Activated CD4-positive, alpha-beta T cell treated with anti-CD3 and anti-CD28 coated beads, Interleukin-2, amount 10 ng/mL, durations not matched to agents 24 days and 14 days (primary cell): ENCODE measurements around the gene NUDT4. TPM values are rescaled to one million over a fixed set of nuclear protein-coding genes. Genes with fewer than 3 reads are reported as not detected.

Experiments
- DNase-seq: peaks from one replicate; pipeline ENCODE4 v3.0.0; 2022
- H3K27ac Mint-ChIP-seq: one replicate; pipeline ENCODE4 v1.8.0; 2022; ENCODE audit warnings: mild to moderate bottlenecking, mixed read lengths
- H3K27me3 Mint-ChIP-seq: one replicate; pipeline ENCODE4 v1.8.0; 2022; ENCODE audit warnings: mixed read lengths
- H3K36me3 Mint-ChIP-seq: one replicate; pipeline ENCODE4 v1.8.0; 2022; ENCODE audit warnings: low read depth, mild to moderate bottlenecking, mixed read lengths
- H3K4me1 Mint-ChIP-seq: one replicate; pipeline ENCODE4 v1.8.0; 2021; ENCODE audit warnings: mixed read lengths
- H3K4me3 Mint-ChIP-seq: one replicate; pipeline ENCODE4 v1.8.0; 2022; ENCODE audit warnings: mild to moderate bottlenecking, moderate library complexity, mixed read lengths
- H3K9me3 Mint-ChIP-seq: one replicate; pipeline ENCODE4 v1.8.0; 2021; ENCODE audit warnings: mixed read lengths
- intact Hi-C: fragments of 100-400 bp; cut with micrococcal nuclease; formaldehyde crosslinking; loops from one replicate; pipeline ENCODE4 v1.15.1; 2023
- total RNA-seq: library from RNA; stranded (reverse); gene quantifications from 2 replicates; pipeline ENCODE4 v1.2.3, GENCODE V29; 2022

NUDT4 gene
- total RNA-seq = 86.6 and 94.5 TPM in 2 replicates

- Mint-ChIP-seq H3K36me3 (peaks cover 10% of the 10 kb centered on the region), H3K27me3 (peaks cover 1% of the 10 kb centered on the region), H3K4me3 (peak within 1 kb of the TSS; percentile 100), H3K27ac (peak within 1 kb of the TSS; percentile 100), H3K9me3 (no peaks in the 10 kb centered on the region), H3K4me1 (peaks cover 29% of the 10 kb centered on the region)
- intact Hi-C loops = loop anchor here (2.0 to 5.0 kb wide), 4 partner anchors 39 to 450 kb away; partner anchors contain the start of gene EEA1
- DNase-seq = peak; percentile 99
These were observed at the start of gene NUDT4 for GRCh38 chr12:93377252-93378195. TSS of gene NUDT4 (plus strand) at chr12:93377925. CDS start at chr12:93378323, 398 bp downstream.

DNA sequence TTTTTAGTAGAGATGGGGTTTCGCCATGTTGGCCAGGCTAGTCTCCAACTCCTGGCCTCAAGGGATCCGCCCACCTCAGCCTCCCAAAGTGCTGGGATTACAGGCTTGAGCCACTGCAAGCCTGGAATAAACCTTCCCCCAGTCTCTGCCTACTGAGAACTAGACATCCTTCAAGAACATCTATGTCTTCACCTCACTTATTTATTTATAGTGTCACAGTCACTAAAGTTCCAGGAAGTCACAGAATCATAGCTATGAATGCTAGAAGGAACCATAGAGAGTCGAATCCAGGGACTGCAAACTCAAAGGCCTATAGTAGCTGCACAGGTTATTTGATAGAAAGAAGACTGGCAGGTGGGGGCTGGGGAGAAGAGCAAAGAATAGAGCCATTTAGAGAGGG, 44.7 kb upstream of the NUDT4 start:
- Mint-ChIP-seq H3K36me3 (no peaks in the 10 kb centered on the region), H3K9me3 (no peaks in the 10 kb centered on the region)
- DNase-seq = no peak

GRCh38 chr12:93333828-93334227, 43.9 kb upstream of the NUDT4 start:
- Mint-ChIP-seq H3K4me3 (no peak overlapping the region), H3K27me3 (peaks cover 3% of the 10 kb centered on the region), H3K36me3 (no peaks in the 10 kb centered on the region), H3K4me1 (no peaks in the 10 kb centered on the region), H3K9me3 (no peaks in the 10 kb centered on the region), H3K27ac (no peak overlapping the region)
- no peak for DNase-seq
- intact Hi-C loops = no loop called here

More for the DNA sequence above, 44.7 kb upstream of the NUDT4 start:
- Mint-ChIP-seq H3K27ac (no peak overlapping the region), H3K27me3 (peaks cover 3% of the 10 kb centered on the region), H3K4me1 (no peaks in the 10 kb centered on the region), H3K4me3 (no peak overlapping the region)
- intact Hi-C loops = no loop called here

GRCh38 chr12:93335603-93336162, 42.0 kb upstream of the NUDT4 start:
- H3K27me3 Mint-ChIP-seq = peaks cover 3% of the 10 kb centered on the region
- intact Hi-C loops = no loop called here
- H3K9me3 Mint-ChIP-seq = no peaks in the 10 kb centered on the region
- no peaks in the 10 kb centered on the region for H3K4me1 Mint-ChIP-seq
- no peak for DNase-seq
- no peak overlapping the region for H3K27ac Mint-ChIP-seq
- no peak overlapping the region for H3K4me3 Mint-ChIP-seq
- no peaks in the 10 kb centered on the region for H3K36me3 Mint-ChIP-seq

DNA sequence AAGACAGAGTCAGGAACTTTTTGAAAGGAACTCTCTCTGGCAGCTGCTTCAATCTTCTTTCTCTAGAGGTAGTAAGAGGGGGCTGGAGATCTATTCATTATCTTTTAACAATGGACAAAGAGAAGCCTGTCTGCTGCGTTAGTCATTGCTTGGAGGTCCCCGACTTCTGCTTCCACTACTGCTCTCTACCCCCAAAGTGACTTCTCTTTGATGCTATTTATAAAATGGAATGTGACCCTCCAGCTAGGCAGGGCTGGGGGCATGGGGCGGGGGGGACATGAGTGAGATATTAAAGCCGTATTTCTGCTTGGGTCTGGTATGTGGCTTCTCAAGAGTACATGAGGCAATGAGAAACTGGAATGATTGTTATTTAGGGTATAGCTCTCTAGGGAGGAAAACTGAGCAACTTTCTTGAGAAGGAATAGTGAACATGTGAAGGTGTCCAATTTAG, 41.4 kb upstream of the NUDT4 start:
- no peaks in the 10 kb centered on the region for H3K36me3 Mint-ChIP-seq
- H3K4me3 Mint-ChIP-seq = no peak overlapping the region
- no peak for DNase-seq
- no peak overlapping the region for H3K27ac Mint-ChIP-seq
- peaks cover 3% of the 10 kb centered on the region for H3K27me3 Mint-ChIP-seq
- no peaks in the 10 kb centered on the region for H3K9me3 Mint-ChIP-seq
- no peaks in the 10 kb centered on the region for H3K4me1 Mint-ChIP-seq
- intact Hi-C loops = no loop called here

DNA sequence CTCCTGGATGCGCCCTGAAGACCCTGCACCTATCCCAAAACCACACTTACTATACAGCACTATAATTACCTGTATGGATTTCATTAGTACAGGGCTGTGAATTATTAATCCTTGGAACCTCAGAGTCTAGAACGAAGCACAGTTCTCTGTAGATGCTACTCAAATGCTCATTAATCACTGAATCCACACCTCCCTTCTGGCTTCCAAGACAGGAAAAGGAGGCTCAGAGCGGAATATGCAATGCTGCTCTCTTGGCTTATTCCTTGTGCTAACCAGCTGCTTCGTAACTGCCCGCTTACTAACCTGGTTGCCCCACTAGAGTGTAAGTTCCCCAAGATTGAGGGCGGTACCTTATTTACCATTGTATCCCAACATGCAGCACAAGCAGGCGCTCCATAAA, 39.1 kb upstream of the NUDT4 start:
- H3K27me3 Mint-ChIP-seq = peaks cover 3% of the 10 kb centered on the region
- DNase-seq = no peak
- no peaks in the 10 kb centered on the region for H3K4me1 Mint-ChIP-seq
- H3K27ac Mint-ChIP-seq = no peak overlapping the region
- H3K36me3 Mint-ChIP-seq = no peaks in the 10 kb centered on the region
- no peaks in the 10 kb centered on the region for H3K9me3 Mint-ChIP-seq
- H3K4me3 Mint-ChIP-seq = no peak overlapping the region
- intact Hi-C loops = no loop called here

- Mint-ChIP-seq H3K27ac (no peak overlapping the region), H3K4me1 (no peaks in the 10 kb centered on the region), H3K4me3 (no peak overlapping the region), H3K27me3 (peaks cover 4% of the 10 kb centered on the region), H3K36me3 (no peaks in the 10 kb centered on the region), H3K9me3 (no peaks in the 10 kb centered on the region)
- intact Hi-C loops = no loop called here
- no peak for DNase-seq
These were observed 38.0 kb upstream of the NUDT4 start for GRCh38 chr12:93339695-93340094.

DNA sequence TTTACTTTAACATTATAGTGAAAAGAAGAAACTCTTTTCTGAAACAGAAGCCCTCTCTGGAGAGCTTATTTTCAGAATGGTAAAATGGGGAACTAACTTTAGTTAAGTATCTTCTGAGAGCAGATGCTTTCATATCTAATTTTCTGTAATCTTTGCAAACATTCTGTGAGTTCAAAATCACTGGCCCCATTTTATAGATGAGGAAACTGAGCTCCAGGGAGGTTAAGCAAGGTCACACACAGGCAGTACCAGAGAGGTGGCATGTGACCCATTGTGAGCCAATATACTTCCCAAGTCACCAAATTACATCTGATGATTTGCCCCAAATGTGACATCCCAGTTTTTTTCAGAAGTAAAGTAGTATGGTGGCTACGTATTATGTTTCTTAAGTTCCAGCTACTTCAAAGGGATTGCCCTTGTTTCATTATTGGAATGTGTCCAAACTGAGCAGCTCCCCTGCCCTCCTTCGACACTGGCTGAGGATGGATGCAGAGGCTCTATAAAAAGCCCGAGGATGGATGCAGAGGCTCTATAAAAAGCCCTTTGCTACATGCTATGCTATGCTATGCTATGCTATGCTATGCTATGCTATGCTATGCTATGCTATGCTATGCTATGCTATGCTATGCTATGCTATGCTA, 36.2 kb upstream of the NUDT4 start:
- no peak overlapping the region for H3K4me3 Mint-ChIP-seq
- no peak for DNase-seq
- H3K27me3 Mint-ChIP-seq = peaks cover 7% of the 10 kb centered on the region
- intact Hi-C loops = no loop called here
- no peaks in the 10 kb centered on the region for H3K36me3 Mint-ChIP-seq
- no peaks in the 10 kb centered on the region for H3K9me3 Mint-ChIP-seq
- H3K4me1 Mint-ChIP-seq = no peaks in the 10 kb centered on the region
- H3K27ac Mint-ChIP-seq = no peak overlapping the region

GRCh38 chr12:93347054-93347785, 30.5 kb upstream of the NUDT4 start:
- no peak for DNase-seq

GRCh38 chr12:93348575-93349435, 28.9 kb upstream of the NUDT4 start:
- Mint-ChIP-seq H3K36me3 (no peaks in the 10 kb centered on the region), H3K4me3 (no peak overlapping the region), H3K9me3 (no peaks in the 10 kb centered on the region), H3K4me1 (no peaks in the 10 kb centered on the region), H3K27me3 (peaks cover 4% of the 10 kb centered on the region), H3K27ac (no peak overlapping the region)
- intact Hi-C loops = no loop called here
- DNase-seq = no peak

More at GRCh38 chr12:93347054-93347785, 30.5 kb upstream of the NUDT4 start:
- peaks cover 4% of the 10 kb centered on the region for H3K27me3 Mint-ChIP-seq
- no peaks in the 10 kb centered on the region for H3K36me3 Mint-ChIP-seq
- H3K4me3 Mint-ChIP-seq = no peak overlapping the region
- no peaks in the 10 kb centered on the region for H3K9me3 Mint-ChIP-seq
- no peaks in the 10 kb centered on the region for H3K4me1 Mint-ChIP-seq
- intact Hi-C loops = no loop called here
- no peak overlapping the region for H3K27ac Mint-ChIP-seq

DNA sequence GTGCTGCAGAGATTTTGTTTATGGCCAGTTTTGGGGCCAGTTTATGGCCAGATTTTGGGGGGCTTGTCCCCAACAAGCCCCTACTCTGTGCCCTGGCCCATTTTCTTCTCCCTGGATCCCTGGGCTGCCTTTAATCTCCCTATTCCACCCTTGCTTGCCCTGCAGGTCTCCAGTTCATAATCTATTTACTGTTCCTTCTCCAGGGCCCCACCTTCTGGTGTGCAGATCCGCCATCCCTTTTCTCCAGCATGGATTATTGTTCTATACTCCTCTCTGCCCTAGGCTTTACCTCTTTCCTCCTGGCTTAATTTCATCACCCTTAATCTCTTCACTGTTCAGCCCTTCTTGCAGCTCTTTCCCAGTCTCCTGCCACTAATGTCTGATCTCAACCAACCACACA, 26.0 kb upstream of the NUDT4 start:
- H3K27ac Mint-ChIP-seq = no peak overlapping the region
- no peaks in the 10 kb centered on the region for H3K27me3 Mint-ChIP-seq
- H3K9me3 Mint-ChIP-seq = no peaks in the 10 kb centered on the region
- no peak for DNase-seq
- H3K36me3 Mint-ChIP-seq = no peaks in the 10 kb centered on the region
- no peaks in the 10 kb centered on the region for H3K4me1 Mint-ChIP-seq
- H3K4me3 Mint-ChIP-seq = no peak overlapping the region
- intact Hi-C loops = no loop called here

DNA sequence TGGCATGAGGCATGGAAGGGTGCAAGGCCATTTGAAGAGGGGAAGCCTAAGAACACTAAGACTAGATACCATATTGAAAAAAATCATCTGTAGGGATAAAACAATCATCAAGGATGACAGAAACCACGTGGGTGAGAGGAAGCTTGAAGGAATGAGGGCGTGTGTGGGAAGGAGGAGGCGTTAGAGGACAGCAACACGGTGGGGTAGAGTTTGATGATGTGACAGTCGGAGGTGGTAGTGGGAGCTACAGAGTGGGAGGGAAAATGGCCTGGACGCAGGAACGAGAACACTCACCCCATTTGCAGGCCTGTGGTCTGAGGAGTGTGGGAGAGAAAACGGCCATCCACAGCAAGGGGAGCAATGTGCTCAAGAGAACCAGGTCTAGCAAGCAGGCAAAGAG, 25.4 kb upstream of the NUDT4 start:
- H3K27me3 Mint-ChIP-seq = no peaks in the 10 kb centered on the region
- intact Hi-C loops = no loop called here
- no peak overlapping the region for H3K4me3 Mint-ChIP-seq
- no peak overlapping the region for H3K27ac Mint-ChIP-seq
- no peaks in the 10 kb centered on the region for H3K36me3 Mint-ChIP-seq
- DNase-seq = no peak
- no peaks in the 10 kb centered on the region for H3K4me1 Mint-ChIP-seq
- H3K9me3 Mint-ChIP-seq = no peaks in the 10 kb centered on the region

GRCh38 chr12:93356214-93356613, 21.5 kb upstream of the NUDT4 start:
- intact Hi-C loops = no loop called here
- no peak for DNase-seq
- Mint-ChIP-seq H3K27me3 (no peaks in the 10 kb centered on the region), H3K36me3 (no peaks in the 10 kb centered on the region), H3K4me3 (no peak overlapping the region), H3K9me3 (no peaks in the 10 kb centered on the region), H3K4me1 (no peaks in the 10 kb centered on the region), H3K27ac (no peak overlapping the region)
